DOHH2 (cell line): Measurements from ENCODE around the gene SLC12A3.

ENCODE experiments used
- CTCF ChIP-seq: fragments of 200-600 bp; sonication (generic); IDR thresholded peaks from one replicate; pipeline ENCODE4 v1.5.1; 2014; ENCODE audit warnings: antibody characterized with exemption, mild to moderate bottlenecking, low read depth, low read length; ENCODE audit not compliant: poor library complexity, severe bottlenecking
- EZH2phosphoT487 ChIP-seq: fragments of 200-600 bp; sonication (generic); IDR thresholded peaks from 2 replicates; pipeline ENCODE4 v1.6.1; 2017; ENCODE audit warnings: borderline replicate concordance, mild to moderate bottlenecking, antibody characterized with exemption, low read length, moderate library complexity, mixed read lengths

GRCh38 chr16:56860226-56861020 is 4.6 kb upstream of the SLC12A3 start:
- TF ChIP-seq CTCF: no peak
- TF ChIP-seq EZH2phosphoT487: no peak
